ENCODE data around the gene MDGA2.

- TF ChIP-seq CTCF (IDR thresholded peaks at IDR 0.05; ENCODE audit: insufficient read depth, low read length, poor library complexity, severe bottlenecking) (no peak), EZH2phosphoT487 (conservative IDR thresholded peaks at IDR 0.05; ENCODE audit: low read length) (no peak)
These were observed 630.6 kb downstream of the MDGA2 start for GRCh38 chr14:47044841-47045240.

Data from SU-DHL-6 (cell line).